ENCODE measurements around the gene ARL15. TPM values are rescaled to one million over a fixed set of nuclear protein-coding genes. Genes with fewer than 3 reads are reported as not detected.

Gene ARL15
- total RNA-seq, 6 experiments from 2014 or later = 9.8 to 16.0 (median 13.4) TPM

- H3K9me3 Mint-ChIP-seq = no peaks in the 10 kb centered on the region
- H3K4me1 Mint-ChIP-seq (ENCODE audit: low read depth) = peaks cover 14% of the 10 kb centered on the region
- DNase-seq = no peak
- TF ChIP-seq, protein P1, sequence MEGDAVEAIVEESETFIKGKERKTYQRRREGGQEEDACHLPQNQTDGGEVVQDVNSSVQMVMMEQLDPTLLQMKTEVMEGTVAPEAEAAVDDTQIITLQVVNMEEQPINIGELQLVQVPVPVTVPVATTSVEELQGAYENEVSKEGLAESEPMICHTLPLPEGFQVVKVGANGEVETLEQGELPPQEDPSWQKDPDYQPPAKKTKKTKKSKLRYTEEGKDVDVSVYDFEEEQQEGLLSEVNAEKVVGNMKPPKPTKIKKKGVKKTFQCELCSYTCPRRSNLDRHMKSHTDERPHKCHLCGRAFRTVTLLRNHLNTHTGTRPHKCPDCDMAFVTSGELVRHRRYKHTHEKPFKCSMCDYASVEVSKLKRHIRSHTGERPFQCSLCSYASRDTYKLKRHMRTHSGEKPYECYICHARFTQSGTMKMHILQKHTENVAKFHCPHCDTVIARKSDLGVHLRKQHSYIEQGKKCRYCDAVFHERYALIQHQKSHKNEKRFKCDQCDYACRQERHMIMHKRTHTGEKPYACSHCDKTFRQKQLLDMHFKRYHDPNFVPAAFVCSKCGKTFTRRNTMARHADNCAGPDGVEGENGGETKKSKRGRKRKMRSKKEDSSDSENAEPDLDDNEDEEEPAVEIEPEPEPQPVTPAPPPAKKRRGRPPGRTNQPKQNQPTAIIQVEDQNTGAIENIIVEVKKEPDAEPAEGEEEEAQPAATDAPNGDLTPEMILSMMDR (IDR thresholded peaks at IDR 0.05) = no peak
- no peak overlapping the region for H3K4me3 Mint-ChIP-seq
- no peaks in the 10 kb centered on the region for H3K36me3 Mint-ChIP-seq (ENCODE audit: low read depth)
- no peak overlapping the region for H3K27ac Mint-ChIP-seq
- no peaks in the 10 kb centered on the region for H3K27me3 Mint-ChIP-seq (ENCODE audit: insufficient read depth)
Observed at GRCh38 chr5:54184806-54185205, 125.6 kb downstream of the ARL15 start.

GRCh38 chr5:54180630-54181031, 129.7 kb downstream of the ARL15 start:
- peak; percentile 47 for DNase-seq
- TF ChIP-seq, protein P1 (IDR thresholded peaks at IDR 0.05) = no peak
- peak overlapping the region; percentile 44; the same call in 1 of the 2 replicates for H3K4me3 Mint-ChIP-seq
- H3K27ac Mint-ChIP-seq = peak overlapping the region; percentile 63
- peaks cover 14% of the 10 kb centered on the region for H3K4me1 Mint-ChIP-seq (ENCODE audit: low read depth)
- no peaks in the 10 kb centered on the region for H3K36me3 Mint-ChIP-seq (ENCODE audit: low read depth)
- no peaks in the 10 kb centered on the region for H3K9me3 Mint-ChIP-seq
- no peaks in the 10 kb centered on the region; the same call in 1 of the 2 replicates for H3K27me3 Mint-ChIP-seq (ENCODE audit: insufficient read depth)

- TF ChIP-seq, protein P1 (IDR thresholded peaks at IDR 0.05) = no peak
- no peak for DNase-seq
- Mint-ChIP-seq H3K4me3 (no peak overlapping the region), H3K9me3 (no peaks in the 10 kb centered on the region), H3K27me3 (ENCODE audit: insufficient read depth) (no peaks in the 10 kb centered on the region; the same call in 1 of the 2 replicates), H3K27ac (no peak overlapping the region), H3K4me1 (ENCODE audit: low read depth) (peaks cover 22% of the 10 kb centered on the region), H3K36me3 (ENCODE audit: low read depth) (no peaks in the 10 kb centered on the region)
Observed at GRCh38 chr5:54178991-54179390, 131.4 kb downstream of the ARL15 start.

- H3K9me3 Mint-ChIP-seq = no peaks in the 10 kb centered on the region
- peaks cover 30% of the 10 kb centered on the region for H3K4me1 Mint-ChIP-seq (ENCODE audit: low read depth)
Observed at GRCh38 chr5:54178207-54178606, 132.2 kb downstream of the ARL15 start.

GRCh38 chr5:54177058-54177457, 133.3 kb downstream of the ARL15 start:
- no peak for DNase-seq
- Mint-ChIP-seq H3K27me3 (ENCODE audit: insufficient read depth) (no peaks in the 10 kb centered on the region; the same call in 1 of the 2 replicates), H3K4me1 (ENCODE audit: low read depth) (peaks cover 34% of the 10 kb centered on the region), H3K27ac (no peak overlapping the region), H3K4me3 (no peak overlapping the region), H3K36me3 (ENCODE audit: low read depth) (no peaks in the 10 kb centered on the region), H3K9me3 (no peaks in the 10 kb centered on the region)
- TF ChIP-seq, protein P1 (IDR thresholded peaks at IDR 0.05) = no peak

More at GRCh38 chr5:54178207-54178606, 132.2 kb downstream of the ARL15 start:
- TF ChIP-seq, protein P1 (IDR thresholded peaks at IDR 0.05) = no peak
- Mint-ChIP-seq H3K27me3 (ENCODE audit: insufficient read depth) (no peaks in the 10 kb centered on the region; the same call in 1 of the 2 replicates), H3K27ac (no peak overlapping the region), H3K4me3 (no peak overlapping the region), H3K36me3 (ENCODE audit: low read depth) (no peaks in the 10 kb centered on the region)
- no peak for DNase-seq

Data from HFFc6 (cell line).